Cardiac muscle cell (in vitro differentiated cells and primary cell): ENCODE data around the gene LMNA. TPM values are rescaled to one million over a fixed set of nuclear protein-coding genes. Genes with fewer than 3 reads are reported as not detected.
"Not testable (repeated sequence)": the region's sequence is repeated elsewhere in the genome, so short reads cannot be mapped to it uniquely, and the experiment has no call there.

ENCODE experiments used
- DNase-seq, 2 donors: peaks; one replicate each; pipeline versions ENCODE4 v3.0.0 to v3.0.0-alpha.2; 2010 to 2017; ENCODE audit warnings: low read depth in 1 of 2, low spot score in 1 of 2
- H3K27ac ChIP-seq: fragments of 200-600 bp; sonication (generic); 2 replicates; pipeline ENCODE4 v1.5.1; 2016
- H3K27me3 ChIP-seq: fragments of 200-600 bp; sonication (generic); 2 replicates; pipeline ENCODE4 v1.6.0; 2016; ENCODE audit warnings: control low read depth
- H3K36me3 ChIP-seq: fragments of 200-600 bp; sonication (generic); 2 replicates; pipeline ENCODE4 v1.5.1; 2016; ENCODE audit warnings: control low read depth
- H3K4me1 ChIP-seq: fragments of 200-600 bp; sonication (generic); 2 replicates; pipeline ENCODE4 v1.8.1; 2017; ENCODE audit warnings: low read depth, mild to moderate bottlenecking, mixed run types
- H3K4me3 ChIP-seq: fragments of 200-600 bp; sonication (generic); 2 replicates; pipeline ENCODE4 v1.5.1; 2016; ENCODE audit warnings: mild to moderate bottlenecking
- H3K9me3 ChIP-seq: fragments of 200-600 bp; sonication (generic); 2 replicates; pipeline ENCODE4 v1.5.1; 2017; ENCODE audit warnings: low read depth, mild to moderate bottlenecking, control low read depth
- polyA plus RNA-seq: library from polyadenylated mRNA; unstranded; fragments of >200 nt; fragmentation: Nextera tagmentation; extraction: Ambion mirVana; gene quantifications from 2 replicates; pipeline ENCODE4 v1.2.1, GENCODE V29; 2016
- total RNA-seq: library from RNA; depleted of rRNA; stranded (reverse); fragments of >200 nt; gene quantifications from 2 replicates; pipeline ENCODE4 v1.2.3, GENCODE V29; 2016
- TF ChIP-seq, protein P1 (sequence below): IDR thresholded peaks from 2 replicates; pipeline ENCODE4 v1.5.1; 2012; ENCODE audit warnings: low read depth, mild to moderate bottlenecking, low read length

LMNA gene
- total and polyA plus RNA-seq, 2 experiments from 2014 or later: 128 to 149 TPM

DNA sequence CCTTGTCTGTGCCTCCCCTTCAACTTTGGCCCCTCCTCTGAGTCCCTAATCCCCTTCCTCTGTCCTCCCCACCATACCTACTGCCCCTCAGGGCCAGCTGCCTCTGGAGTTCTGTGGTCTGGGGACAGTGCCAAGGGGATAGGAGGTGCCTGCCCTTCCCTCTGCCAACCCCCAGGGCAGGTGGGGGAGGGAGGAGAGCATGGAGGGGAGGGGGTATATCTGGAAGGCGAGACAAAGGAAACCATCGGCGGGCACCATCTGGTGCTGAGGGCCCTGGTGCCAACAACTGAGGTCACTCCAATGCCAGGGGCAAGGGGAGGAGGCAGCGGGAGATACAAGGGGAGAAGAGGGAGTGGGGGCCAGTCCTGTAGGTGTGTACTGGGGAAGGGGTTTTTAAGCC, 44.0 kb upstream of the LMNA start:
- H3K9me3 ChIP-seq: no peaks in the 10 kb centered on the region
- DNase-seq: no peak
- no peaks in the 10 kb centered on the region for H3K27me3 ChIP-seq
- no peak overlapping the region for H3K4me3 ChIP-seq
- H3K27ac ChIP-seq: peak overlapping the region; percentile 20
- peaks cover 39% of the 10 kb centered on the region for H3K4me1 ChIP-seq
- H3K36me3 ChIP-seq: peaks cover 4% of the 10 kb centered on the region
- TF ChIP-seq, protein P1, sequence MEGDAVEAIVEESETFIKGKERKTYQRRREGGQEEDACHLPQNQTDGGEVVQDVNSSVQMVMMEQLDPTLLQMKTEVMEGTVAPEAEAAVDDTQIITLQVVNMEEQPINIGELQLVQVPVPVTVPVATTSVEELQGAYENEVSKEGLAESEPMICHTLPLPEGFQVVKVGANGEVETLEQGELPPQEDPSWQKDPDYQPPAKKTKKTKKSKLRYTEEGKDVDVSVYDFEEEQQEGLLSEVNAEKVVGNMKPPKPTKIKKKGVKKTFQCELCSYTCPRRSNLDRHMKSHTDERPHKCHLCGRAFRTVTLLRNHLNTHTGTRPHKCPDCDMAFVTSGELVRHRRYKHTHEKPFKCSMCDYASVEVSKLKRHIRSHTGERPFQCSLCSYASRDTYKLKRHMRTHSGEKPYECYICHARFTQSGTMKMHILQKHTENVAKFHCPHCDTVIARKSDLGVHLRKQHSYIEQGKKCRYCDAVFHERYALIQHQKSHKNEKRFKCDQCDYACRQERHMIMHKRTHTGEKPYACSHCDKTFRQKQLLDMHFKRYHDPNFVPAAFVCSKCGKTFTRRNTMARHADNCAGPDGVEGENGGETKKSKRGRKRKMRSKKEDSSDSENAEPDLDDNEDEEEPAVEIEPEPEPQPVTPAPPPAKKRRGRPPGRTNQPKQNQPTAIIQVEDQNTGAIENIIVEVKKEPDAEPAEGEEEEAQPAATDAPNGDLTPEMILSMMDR: no peak

DNA sequence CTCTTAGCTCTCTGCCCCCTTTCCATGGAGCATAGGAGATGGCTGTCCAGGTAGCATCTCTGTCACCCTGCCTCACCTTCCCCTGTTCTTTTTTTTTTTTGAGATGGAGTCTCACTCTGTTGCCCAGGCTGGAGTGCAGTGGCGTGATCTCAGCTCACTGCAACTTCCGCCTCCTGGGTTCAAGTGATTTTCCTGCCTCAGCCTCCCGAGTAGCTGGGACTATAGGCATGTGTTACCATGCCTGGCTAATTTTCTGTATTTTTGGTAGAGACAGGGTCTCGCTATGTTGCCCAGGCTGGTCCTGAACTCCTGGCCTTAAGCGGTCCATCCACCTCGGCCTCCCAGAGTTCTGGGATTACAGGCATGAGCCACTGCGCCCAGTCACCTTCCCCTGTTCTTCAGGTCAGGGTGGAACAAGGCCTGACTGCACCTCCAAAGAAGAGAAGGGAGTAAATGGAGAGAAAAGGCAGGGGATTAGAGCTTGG, 43.1 kb upstream of the LMNA start:
- H3K27ac ChIP-seq: peak overlapping the region; percentile 81
- not testable (repeated sequence) for DNase-seq, H3K27me3 ChIP-seq, H3K36me3 ChIP-seq, H3K9me3 ChIP-seq, H3K4me3 ChIP-seq
- peaks cover 47% of the 10 kb centered on the region for H3K4me1 ChIP-seq

DNA sequence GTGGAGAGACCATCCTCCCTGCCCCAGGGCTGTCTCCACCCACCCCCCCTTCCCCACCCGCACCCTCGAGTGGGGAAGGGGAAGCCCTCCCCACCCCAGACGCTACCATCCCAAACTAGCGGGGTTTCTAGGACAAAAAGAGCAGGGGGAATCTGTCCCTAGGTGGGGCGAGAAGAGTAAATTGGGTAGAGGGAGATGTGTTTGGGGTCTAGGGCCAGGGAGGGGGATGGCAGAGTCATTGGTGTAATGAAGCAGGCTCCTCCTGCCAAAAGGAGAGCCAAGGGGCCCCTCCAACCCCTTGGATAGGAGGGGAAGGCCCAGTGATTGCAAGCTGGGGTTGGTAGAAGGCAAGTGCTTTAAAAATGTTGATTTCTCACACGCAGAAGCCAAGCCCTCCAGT, 42.3 kb upstream of the LMNA start:
- TF ChIP-seq, protein P1: no peak
- H3K27me3 ChIP-seq: no peaks in the 10 kb centered on the region
- DNase-seq: no peak
- peaks cover 54% of the 10 kb centered on the region for H3K4me1 ChIP-seq
- no peak overlapping the region for H3K4me3 ChIP-seq
- H3K27ac ChIP-seq: peak overlapping the region; percentile 81
- H3K9me3 ChIP-seq: no peaks in the 10 kb centered on the region
- peaks cover 15% of the 10 kb centered on the region for H3K36me3 ChIP-seq

DNA sequence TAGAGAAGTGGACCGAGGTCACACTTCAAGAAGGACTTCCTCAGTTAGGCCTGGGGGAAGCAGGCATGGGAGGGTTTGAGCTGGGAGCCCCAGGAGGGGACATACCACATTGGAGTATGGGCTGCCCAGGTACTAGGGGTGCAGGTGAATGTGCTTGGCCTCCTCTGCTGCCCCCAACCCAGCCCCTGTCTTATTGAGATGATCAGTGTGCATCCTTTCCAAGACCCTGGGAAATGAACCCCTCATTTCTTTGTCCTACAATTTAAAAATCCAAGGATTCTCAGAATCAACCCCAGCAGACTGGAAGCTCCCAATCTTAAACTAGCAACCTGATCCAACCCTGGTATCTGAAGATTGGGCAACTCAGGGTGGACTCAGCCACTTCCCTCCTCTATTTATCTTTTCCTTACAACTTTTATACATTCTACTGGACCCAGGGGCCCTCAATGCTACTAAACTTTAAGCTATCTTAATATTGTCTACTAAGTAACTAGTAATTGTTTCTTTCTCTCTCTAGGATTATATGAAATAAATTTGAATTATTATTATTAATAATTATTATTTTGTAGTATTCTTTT, 41.3 kb upstream of the LMNA start:
- Histone ChIP-seq H3K27ac (peak overlapping the region; percentile 81), H3K9me3 (no peaks in the 10 kb centered on the region), H3K4me3 (no peak overlapping the region)

DNA sequence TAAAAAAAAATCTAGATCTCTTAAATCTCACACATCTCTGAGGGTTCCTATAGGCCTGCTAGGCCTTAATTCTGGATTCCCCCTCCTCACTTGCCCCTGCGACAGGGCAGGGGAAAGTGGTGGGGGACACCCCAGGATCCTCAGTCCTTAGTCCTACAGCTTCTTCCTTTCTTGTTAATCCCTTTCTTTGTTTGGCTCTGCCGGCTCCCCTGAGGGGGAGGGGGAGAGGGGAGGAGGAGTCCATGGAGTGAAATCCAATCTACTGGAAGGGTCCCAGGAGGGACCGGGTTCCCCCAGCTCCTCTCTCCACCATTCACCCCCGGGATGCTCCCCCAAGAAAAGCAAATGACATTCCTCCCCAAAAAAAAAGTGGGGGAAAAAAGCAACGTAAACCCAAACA, 40.8 kb upstream of the LMNA start:
- Histone ChIP-seq H3K27me3 (no peaks in the 10 kb centered on the region), H3K36me3 (peaks cover 16% of the 10 kb centered on the region), H3K27ac (peak overlapping the region; percentile 81), H3K4me3 (no peak overlapping the region), H3K9me3 (no peaks in the 10 kb centered on the region), H3K4me1 (peaks cover 60% of the 10 kb centered on the region)
- TF ChIP-seq, protein P1: no peak
- DNase-seq: peak in 1 of 2 donors; percentile 57

More for the DNA sequence above, 41.3 kb upstream of the LMNA start:
- H3K27me3 ChIP-seq: no peaks in the 10 kb centered on the region
- peaks cover 56% of the 10 kb centered on the region for H3K4me1 ChIP-seq
- H3K36me3 ChIP-seq: peaks cover 16% of the 10 kb centered on the region
- TF ChIP-seq, protein P1: no peak
- no peak for DNase-seq

DNA sequence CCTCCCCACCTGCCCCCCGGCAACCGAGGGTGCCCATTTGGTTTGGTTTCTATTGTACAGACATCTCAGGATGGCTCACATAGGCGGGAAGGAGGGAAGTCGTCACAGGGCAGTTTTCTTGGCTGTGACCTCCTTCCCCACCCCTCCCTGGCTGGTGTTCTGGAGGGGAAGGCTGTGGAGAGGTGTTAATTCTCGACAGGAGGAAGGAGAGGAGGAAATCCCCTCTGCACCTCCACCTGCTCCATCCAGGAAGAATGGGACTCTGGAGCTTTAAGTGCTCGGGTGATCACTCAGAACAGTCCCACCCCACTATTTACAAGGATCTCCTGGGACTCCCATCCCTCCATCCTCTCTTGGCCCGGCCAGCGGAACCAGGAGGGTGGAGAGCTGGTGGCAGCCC, 39.9 kb upstream of the LMNA start:
- TF ChIP-seq, protein P1: no peak
- H3K4me1 ChIP-seq: peaks cover 61% of the 10 kb centered on the region
- H3K27me3 ChIP-seq: no peaks in the 10 kb centered on the region
- no peak overlapping the region for H3K4me3 ChIP-seq
- no peak for DNase-seq
- no peaks in the 10 kb centered on the region for H3K9me3 ChIP-seq
- peak overlapping the region; percentile 81 for H3K27ac ChIP-seq
- H3K36me3 ChIP-seq: peaks cover 16% of the 10 kb centered on the region
